ENCODE measurements around the gene SH3RF3.
"Not testable (repeated sequence)": the region's sequence is repeated elsewhere in the genome, so short reads cannot be mapped to it uniquely, and the experiment has no call there.

The SH3RF3 gene

DNA sequence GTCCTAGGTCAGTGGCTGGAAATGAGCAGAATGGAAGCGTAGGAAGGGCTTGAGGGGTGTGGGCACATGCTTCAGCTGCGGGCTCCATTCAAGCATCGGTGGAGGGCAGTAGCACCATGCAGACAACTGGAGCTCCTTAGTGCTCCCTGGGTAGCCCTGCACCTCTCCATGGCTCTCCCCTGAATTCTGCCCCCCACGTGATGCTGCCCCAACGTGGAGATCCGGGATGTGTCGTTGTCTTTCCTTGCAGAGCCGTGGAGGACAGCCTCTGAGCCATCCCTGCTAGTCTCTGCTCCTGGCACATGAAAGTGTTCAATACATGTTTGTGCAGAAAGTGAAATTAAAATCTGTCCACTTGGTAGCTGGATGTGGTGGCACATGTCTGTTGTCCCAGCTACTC, 94.5 kb downstream of the SH3RF3 start:
- DNase-seq = no peak

DNA sequence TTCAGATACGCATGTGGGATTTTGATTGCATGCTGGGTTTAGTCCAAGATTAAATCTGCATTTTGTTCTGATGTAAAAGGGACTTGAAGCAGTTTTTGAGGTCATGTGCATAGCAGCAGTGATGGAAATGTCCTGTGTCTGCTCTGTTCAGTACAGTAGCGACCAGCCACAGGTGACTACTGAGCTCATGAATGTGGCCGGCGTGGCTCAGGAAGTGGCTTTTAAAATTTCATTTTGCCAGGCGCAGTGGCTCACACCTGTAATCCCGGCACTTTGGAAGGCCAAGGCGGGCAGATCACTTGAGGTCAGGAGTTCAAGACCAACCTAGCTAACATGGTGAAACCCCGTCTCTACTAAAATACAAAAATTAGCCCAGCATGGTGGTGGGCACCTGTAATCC, 95.3 kb downstream of the SH3RF3 start:
- not testable (repeated sequence) for DNase-seq

DNA sequence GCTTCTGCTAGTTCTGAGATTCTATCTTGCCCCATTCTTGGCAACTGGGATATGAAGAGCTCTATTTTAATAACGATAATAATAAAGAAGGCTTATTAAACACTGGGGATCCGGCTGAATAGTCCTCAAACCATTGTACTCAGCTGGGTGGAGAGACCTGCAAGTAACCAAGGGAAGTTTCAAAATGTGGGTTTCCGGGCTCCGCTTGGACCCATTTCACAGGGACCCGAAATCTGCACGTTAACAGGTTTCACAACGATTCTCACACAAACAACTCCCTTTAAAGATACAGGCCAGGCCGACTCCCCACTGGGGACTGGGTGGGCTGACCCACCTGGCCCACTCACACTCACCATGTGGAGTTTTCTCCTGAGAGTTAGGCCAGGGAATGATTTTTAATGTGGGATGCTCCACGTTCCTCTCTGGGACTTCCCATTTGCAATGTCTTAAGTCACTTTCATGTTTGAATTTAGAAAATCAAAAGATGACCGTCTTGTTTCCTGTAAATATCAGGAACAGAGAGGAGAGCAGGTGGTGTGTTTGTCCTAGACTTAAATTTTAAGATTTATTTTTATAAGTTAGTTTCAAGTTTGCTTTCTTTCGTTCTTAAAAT, 96.3 kb downstream of the SH3RF3 start:
- no peak for DNase-seq

DNA sequence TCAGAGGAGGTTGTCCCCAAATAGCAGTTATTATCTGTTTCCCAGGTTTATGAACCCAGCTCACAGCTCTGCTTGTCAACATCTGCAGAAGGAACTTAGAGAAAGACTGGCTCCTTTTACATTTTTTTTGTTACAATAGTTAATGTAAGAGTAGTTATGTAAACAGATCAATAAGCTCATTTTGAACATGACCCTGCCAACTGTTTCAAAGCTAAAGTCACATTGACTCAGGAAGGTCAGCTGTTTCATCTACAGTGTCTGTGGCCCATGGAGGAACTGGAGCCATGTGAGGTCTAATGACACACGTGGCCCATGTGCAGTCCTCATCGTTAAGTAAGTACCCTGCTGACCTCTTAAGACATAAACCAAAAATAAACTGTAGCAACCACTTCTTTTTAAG, 97.1 kb downstream of the SH3RF3 start:
- no peak for DNase-seq

DNA sequence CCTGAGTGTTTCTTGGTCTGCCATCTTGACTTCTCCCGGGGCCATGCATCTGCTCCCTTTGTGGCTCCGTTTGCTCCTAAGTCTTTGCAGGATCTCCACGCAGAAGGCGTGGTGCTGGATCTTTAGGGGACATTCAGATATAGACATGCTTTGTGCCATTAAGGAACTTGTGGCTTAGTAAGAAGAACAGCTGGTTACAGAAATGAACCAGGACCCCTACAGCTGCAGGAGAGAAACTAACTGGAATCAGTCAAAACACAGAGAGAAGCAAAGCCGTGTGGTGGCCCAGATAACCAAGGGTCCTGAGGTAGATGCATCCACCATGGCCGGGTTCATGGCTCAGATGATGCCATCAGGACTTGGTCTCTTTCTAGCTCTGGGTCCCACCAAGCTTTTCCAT, 97.6 kb downstream of the SH3RF3 start:
- no peak for DNase-seq

DNA sequence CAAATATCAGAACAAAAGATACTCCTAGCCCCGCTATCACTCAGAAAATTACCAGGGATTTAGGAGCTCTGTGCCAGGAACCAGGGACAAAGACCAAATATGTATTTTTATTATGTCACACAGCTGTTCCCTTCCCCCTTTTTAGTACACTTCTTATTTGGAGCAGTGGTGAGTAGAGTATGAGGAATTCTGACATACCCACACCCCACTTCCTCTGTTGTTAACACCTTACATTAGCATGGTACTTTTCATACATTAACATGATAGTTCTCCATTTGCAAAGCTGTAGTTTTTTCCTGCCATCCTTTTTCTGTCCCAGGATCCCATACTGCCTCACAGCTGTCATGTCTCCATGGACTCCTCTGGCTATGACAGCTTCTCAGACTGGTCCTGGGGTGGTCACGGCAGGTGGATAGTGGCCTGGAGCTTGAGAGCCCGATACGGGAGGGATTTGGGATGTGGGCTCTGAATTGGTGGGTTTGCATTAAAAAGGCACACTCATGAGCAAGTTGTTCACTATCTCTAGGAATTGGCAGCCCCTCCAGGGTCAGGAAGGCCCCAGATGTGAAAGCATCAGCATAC, 100.2 kb downstream of the SH3RF3 start:
- no peak for DNase-seq

DNA sequence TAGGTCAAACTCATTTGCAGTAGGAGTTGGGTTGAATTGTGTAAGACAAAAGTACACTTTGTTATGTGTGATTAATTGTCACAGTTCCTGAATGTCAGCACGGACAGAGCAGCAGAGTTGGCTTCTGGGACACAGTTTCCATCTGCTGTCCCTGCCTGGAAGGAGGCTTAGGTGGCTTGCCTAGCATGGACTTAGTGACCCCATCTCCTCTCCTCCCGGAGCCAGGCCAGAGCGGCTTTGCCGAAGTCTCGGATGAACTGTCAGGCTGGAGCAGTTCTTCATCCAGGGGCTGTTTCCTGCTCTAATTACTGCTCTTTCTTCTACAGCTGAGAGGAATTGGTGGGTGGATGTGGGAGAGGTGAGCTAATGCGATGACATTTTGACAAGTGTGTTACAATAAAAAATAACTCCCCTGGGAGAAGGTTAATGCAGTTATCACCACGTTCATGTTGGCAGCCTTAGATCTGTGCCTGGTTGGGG, 102.0 kb downstream of the SH3RF3 start:
- no peak for DNase-seq

DNA sequence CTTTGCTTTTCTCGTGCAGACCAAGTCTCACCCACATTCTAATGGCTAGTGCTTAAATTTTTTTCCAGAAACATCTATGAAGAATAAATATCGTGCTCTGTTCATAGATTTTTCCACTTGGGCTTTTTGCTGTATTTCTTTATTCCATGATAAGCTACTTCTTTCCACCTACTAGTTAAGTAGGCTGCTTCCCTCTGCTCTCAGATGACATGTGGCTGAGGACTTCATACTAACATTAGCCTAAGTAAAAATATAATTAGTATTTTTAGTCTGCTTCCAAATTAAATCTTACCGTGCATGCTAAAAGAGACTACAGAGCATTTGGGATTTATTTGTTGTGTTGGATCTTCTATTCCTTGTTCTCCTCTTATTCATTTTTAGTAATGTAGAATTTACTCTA, 102.4 kb downstream of the SH3RF3 start:
- DNase-seq = no peak

DNA sequence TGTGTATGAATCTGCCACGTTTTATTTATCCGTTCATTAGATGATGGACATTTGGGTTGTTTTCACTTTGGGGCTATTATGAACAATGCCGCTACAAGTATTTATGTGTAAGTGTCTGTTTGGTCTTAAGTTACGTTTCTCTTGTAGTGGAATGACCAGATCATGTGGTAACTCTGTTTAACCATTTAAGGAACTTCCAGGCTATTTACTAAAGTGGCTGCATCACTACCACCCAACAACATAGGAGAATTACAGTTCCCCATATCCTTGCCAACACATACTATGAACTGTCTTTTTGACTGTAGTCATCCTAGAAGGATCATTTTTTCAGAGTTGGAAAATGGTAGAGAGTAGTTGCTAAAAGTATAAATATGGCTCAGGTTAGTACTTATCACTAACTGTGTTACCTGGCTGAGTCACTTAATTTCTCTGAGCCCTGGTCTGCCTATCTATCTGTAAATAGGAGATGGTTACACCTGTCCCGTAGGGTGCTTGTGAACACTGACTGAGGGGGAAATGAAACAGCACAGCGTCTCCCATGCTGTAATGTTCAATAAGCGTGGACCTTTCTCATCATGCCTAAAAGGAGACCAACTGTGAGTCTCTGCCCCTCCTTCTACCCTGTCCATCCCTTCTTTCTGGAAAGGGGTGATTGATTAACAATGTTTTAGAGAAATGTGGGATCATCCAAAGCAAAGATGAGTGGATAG, 103.1 kb downstream of the SH3RF3 start:
- no peak for DNase-seq

DNA sequence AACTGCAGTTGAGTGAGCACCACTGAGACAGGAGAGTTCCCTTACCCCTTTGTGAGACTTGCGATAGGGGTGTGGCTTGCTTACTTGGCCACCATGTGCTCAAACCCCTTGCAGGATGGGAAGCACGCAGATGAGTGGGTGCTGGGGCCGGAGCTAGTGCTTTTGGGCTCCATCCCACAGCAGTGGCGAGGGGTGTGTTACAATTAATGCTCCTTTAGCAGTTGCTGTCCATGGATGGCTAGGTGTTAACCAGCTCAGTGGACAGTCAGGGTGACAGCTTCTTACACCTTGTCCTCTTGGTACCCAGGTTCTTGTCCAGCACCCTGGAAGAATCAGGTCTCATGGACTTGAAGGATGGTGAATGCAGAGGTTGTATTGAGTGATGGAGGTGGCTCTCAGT, 103.9 kb downstream of the SH3RF3 start:
- DNase-seq = no peak

DNA sequence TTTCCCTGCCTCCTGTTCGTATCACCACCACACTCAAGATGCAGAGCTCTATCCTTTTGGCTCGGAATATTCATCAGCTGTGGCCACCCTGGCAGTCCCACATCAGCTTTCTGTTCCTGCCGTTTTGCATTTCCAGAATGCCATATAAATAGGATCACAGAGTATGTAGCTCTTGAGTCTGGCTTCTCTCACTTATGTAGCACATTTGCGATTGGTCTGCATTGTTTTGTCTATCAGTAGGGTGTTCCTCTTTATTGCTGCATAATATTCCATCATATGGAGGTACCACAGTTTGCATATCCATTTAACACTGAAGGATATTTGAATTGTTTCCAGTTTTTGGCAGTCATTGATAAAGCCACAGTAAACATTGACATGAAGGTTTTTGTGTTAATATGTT, 104.6 kb downstream of the SH3RF3 start:
- DNase-seq = no peak

DNA sequence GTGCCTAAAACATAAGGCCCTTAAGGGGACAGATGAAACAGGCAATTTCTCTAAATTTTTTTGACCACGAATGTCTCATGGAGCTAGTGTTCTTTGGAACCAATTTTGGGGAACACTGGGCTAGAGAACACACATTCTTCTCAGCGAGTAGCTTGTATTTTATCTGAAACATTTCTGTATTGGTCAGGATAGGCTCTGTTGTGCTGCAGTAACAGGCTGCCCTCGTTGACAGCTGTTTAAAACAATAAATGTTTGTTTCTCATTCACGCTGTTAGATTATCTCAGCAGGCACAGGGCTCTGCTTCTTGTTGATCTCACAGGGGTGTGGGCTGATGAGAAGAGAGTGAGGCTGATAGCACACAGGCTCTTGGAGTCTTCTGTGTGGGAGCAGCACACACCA, 105.3 kb downstream of the SH3RF3 start:
- DNase-seq = no peak

DNA sequence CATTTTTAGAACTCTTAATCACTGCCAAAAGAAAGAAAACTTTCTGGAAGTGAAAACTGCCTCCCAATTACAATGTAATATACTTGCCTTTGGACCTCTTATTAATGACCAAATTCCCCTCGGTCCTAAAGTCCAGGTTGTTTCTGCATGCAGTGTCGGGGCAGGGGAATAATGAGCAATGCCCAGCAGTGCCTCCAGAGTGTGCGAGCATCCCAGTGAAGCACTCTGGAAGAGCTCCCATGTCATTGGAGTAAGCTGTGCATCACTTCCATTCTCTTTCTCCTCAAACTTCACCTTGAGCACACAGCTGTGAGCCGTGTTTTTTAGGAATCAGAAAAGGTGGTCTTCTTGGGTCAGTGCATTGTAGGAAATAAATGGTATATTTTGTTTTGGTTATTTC, 107.1 kb downstream of the SH3RF3 start:
- DNase-seq = no peak

DNA sequence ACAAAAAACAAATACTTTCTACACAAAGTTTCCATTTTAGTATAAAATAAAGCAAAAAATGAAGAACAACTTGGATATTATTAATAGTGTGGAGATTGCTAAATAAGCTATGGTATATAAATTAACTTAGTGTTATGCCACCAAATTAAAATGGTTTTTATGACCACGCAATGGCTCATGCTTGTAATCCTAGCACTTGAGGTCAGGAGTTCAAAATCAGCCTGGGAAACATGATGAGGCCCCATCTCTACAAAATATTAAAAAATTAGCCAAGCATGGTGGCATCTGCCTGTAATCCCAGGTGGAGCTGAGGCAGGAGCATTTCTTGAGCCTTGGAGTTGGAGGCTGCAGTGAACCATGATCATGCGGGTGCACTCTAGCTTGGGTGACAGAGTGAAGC, 108.8 kb downstream of the SH3RF3 start:
- no peak for DNase-seq

DNA sequence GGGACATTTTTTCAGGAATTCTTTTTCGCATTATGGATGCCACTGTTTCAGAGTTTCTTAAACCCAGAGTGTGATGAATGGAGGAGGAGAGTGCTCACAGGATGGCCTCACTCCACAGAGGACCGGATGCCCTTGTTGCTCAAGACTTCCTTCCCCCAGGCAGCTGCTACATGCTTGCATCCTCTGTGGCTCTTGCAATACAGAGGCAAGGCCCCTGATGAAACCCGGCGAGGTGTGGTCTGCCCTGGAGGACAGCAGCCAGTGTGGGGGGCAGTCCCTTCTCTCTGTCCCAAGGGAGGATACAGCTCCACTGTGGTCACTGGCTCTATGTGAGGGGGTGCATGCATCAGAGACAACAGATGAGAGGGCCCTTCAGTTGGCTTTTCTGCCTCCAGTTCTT, 109.6 kb downstream of the SH3RF3 start:
- DNase-seq = peak; percentile 30

DNA sequence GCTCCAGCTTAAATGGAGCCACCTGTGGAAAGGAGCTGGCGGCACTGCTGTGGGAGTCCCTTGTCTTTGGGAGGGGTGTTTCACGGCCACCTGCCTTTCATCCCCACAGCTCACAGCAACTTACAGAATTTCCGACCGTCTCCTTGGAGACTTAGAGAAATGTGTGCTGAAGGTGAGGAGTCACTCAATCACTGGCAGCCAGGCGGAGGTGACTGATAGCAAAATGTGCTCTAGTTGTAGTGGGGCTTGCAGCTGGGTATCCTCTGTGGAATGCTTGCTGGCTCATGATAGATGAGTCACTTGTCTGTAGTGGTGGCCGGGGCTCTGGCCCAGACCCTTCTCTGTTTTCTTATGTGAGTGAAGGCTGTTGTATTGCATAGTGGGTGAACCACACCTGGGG, 110.7 kb downstream of the SH3RF3 start:
- no peak for DNase-seq

DNA sequence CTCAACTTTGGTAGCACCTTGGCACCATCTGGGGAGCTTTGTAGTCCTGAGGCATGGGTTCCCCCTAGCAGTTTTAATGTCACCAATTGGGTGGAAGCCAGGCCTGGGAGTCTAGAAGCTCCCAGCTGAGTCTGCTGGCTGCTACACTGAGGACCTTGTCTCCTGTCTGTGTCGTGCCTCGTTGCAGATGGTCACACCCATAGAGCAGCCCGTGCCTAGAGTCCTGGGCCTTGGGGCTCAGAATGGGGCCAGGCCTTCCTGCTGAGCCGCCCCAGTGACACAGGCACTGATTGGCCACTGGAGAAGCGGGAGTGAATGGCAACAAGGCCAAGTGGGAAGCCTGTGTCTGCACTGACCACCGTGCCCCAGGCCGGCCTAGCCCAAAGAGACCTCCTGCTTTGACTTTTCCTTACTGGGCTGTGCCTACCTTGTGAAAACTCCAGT, 113.2 kb downstream of the SH3RF3 start:
- DNase-seq = no peak

DNA sequence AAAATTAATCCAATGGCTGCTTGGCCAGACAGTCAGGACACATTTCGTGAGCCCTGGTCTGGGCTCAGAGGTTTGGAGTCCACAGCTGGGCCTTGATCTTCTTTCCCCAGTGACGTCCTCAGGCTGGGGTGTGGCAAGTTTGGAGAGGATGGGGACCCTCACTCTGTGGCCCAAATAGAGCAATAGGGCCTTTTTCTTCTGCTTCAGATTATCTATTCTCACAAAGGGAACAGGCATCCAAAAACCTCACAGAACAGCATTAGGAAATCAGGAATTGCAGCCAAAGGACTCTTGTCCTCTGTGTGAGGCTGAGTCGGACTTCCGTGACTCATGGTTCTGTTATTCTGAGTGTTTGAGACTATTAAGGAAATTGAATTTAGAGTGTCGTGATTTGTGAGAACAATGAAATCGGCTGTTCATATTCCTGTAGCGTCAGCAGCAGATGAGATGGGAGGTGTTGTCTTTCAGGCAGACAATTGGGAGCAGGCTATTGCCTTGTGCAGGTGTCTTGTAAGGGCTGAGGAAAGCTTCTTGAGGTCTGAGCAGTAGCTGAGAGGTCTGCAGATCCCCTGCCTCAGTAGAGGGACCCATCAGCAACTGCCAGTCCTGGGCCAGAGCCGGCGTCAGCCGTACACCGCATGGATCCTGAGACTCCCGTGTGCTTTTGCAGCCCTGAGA, 113.8 kb downstream of the SH3RF3 start:
- no peak for DNase-seq

DNA sequence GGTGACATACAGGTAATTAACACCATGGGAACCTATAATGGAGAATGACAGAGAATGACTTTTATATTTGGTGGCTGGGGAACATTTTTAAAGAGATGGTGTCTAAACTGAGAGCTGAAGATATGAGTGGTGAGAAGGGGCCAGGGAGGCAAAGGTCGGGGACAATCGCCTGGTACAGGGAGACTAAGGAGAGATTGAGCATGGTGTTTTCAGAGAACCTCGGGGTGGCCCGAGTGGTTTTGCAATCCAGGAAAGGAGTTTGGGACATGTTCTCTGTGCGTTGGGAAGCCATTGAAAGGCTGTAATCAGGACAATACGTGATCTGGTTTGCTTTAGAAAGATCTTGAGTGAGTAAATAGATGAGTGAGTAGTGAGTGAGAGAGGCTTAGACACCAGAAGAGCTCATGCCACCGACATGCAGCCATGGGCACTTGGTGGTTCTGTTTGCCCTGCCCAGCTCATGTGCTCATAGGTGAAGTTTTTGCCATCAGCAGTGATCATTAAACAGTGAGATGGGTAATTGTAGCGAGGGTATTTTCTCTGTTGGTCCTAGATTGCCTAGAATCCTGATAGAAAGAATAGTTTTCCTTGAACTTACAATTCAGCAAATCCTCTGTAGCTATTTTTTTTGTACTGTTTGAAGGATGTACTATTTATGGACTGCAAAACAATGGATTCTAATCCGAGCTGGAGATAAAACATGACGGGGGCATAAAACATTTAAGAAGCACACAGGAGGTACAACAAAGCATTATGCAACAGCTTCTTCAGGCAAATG, 114.7 kb downstream of the SH3RF3 start:
- DNase-seq = no peak

DNA sequence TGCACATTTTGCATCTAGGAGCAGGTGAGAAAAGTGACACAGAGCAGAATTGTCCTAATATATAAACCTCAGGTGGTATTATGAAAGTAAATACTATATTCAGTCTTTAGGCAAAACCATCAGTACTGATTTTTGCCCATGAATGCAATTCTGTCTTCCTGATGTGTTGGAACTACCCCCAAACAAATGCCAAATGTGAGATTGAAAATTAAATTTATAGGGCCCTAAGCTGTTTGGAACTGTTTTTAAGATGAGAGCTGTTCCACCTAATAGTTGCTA, 115.2 kb downstream of the SH3RF3 start:
- DNase-seq = no peak

DNA sequence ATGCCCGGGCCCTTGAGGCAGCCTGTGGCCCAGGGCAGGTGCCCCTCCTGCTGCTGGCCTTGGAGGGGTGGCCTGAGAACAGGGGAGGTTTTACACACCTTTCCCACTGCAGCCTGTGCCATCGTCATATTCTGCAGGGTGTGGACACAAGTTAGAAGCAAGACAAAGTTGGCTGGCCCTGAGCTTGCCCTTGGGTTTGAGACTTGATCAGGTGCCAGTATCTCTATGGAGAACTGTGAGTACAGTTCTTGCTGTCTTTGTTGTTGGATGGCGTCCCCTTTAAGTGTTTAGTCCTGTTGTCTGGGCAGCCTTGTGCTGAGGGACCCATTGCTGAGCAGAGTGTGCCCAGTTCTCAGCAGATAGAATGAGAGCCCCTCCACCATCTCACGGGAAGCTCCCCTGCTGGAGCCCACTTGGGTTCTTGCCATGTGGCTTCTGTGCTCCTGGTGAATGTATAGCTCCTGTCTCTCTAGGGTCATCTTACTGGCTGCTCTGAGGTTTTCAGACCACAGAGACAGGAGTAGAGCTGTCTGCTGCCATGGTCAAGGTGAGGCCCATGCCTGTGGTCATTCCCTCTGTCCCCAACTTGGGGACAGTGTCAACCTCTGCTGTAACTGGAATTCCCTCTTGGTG, 115.9 kb downstream of the SH3RF3 start:
- DNase-seq = no peak

DNA sequence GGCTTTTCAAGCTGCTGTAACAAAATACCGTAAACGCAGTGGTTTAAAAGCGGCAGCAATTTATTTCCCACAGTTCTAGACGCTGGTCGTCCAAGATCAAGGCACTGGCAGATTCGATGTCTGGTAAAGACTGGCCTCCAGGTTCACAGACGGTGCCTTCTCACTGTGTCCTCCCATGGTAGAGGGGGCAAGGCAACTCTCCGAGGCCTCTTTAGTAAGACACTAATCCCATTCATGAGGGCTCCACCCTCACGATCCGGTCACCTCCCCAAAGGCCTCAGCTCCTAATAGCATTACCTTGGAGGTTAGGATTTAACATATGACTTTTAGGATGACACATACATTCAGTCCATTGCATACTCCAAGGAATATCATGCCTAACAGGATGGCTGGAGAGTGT, 117.2 kb downstream of the SH3RF3 start:
- no peak for DNase-seq

DNA sequence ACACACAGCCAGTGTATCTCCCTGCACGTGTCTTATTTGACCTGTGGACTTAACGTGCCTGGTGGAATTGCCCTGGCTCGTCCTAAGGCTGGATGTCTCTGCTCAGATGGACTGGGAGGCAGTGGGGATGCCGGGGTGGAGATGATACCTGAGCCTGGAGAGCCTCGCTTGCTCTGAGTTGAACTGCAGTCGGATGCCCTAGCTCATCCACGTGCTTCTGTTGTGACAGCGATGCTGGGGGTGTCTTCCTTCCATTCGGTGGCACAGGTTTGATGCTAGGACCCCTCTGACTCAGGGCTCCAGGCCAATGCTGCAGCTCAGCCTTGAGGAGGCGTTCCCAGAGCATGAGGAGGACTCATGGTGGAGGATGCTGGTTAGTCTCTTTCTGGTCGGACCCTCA, 117.6 kb downstream of the SH3RF3 start:
- DNase-seq = no peak

Data from CD4-positive, alpha-beta T cell treated with Interleukin-10 for 1 hour (primary cell).